SK-N-MC (cell line): ENCODE data around the gene SLC12A1.

Experiments used
- EZH2 ChIP-seq: fragments of 200-600 bp; sonication (generic); IDR thresholded peaks from one replicate; pipeline ENCODE4 v1.6.1; 2017; ENCODE audit warnings: antibody characterized with exemption
- POLR2AphosphoS5 ChIP-seq: IDR thresholded peaks from 2 replicates; pipeline ENCODE4 v1.6.1; 2012; ENCODE audit warnings: mild to moderate bottlenecking, low read depth, low read length, borderline replicate concordance

DNA sequence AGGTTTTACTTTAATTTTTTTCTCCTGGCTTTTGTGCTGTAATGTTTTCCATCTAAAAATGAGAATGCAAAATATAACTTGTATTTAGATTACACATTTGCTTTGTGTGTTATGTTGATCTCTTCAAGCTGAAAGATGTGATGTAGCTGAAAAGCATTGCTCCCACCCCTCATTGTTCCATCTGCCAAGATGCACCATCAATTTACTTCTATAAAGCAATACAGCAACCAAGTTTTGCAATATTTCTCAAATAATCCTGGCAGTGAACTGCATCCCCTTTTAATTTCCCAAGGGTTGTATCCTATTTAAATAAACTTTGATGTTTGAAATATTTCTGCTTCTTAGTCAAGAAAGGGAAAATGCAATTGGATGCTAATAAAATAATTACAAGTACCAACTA lies 72.6 kb downstream of the SLC12A1 start:
- TF ChIP-seq EZH2 (no peak), POLR2AphosphoS5 (no peak)
